K562 (cell line): ENCODE data around the gene SLC7A9. TPM values are rescaled to one million over a fixed set of nuclear protein-coding genes. Genes with fewer than 3 reads are reported as not detected.
A peak's percentile ranks its signal among the peaks of the same experiment; 100 is the strongest.

Source experiments
- CBFA2T3 ChIP-seq: fragments of 450-650 bp; IDR thresholded peaks from 2 replicates; pipeline ENCODE4 v1.6.1; 2017
- CCAR2 ChIP-seq: fragments of 200-400 bp; formaldehyde crosslinking; IDR thresholded peaks from 2 replicates; pipeline ENCODE4 v1.6.1; 2017; ENCODE audit warnings: mild to moderate bottlenecking, low read depth, low read length
- CHD2 ChIP-seq: IDR thresholded peaks from 2 replicates; pipeline ENCODE4 v1.6.1; 2011; ENCODE audit warnings: low read depth, low read length
- DPF2 ChIP-seq: fragments of 450-650 bp; IDR thresholded peaks from 2 replicates; pipeline ENCODE4 v1.6.1; 2016
- HDAC2 ChIP-seq: fragments of 450-650 bp; IDR thresholded peaks from 2 replicates; pipeline ENCODE4 v1.6.1; 2016; ENCODE audit warnings: mild to moderate bottlenecking
- HMBOX1 ChIP-seq: sonication (generic); IDR thresholded peaks from 2 replicates; pipeline ENCODE4 v1.6.1; 2016
- HMG20B ChIP-seq: fragments of 250-450 bp; sonication (Bioruptor Pico); IDR thresholded peaks from 2 replicates; pipeline ENCODE4 v1.5.0; 2021; ENCODE audit warnings: mild to moderate bottlenecking
- ILK ChIP-seq: fragments of 450-650 bp; IDR thresholded peaks from 2 replicates; pipeline ENCODE4 v1.6.1; 2016; ENCODE audit warnings: missing genetic modification characterization, low read depth, mild to moderate bottlenecking, missing compliant biosample characterization, moderate library complexity, borderline replicate concordance
- JUND ChIP-seq, 2 experiments: IDR thresholded peaks; 2 replicates in 1 of 2; 3 replicates in 1 of 2; pipeline ENCODE4 v1.6.1; 2011; ENCODE audit warnings: borderline replicate concordance in 2 of 2, low read depth in 2 of 2, low read length in 2 of 2, improper control_type of control experiment in 1 of 2, missing biosample characterization in 1 of 2, missing genetic modification characterization in 1 of 2, missing genetic modification reagents in 1 of 2
- MECOM ChIP-seq: fragments of 250-450 bp; sonication (Bioruptor Pico); IDR thresholded peaks from 2 replicates; pipeline ENCODE4 v1.8.0; 2022; ENCODE audit warnings: inconsistent platforms
- MEIS2 ChIP-seq: fragments of 450-650 bp; IDR thresholded peaks from 2 replicates; pipeline ENCODE4 v1.6.1; 2014; ENCODE audit warnings: mild to moderate bottlenecking; ENCODE audit not compliant: partially characterized antibody
- MTA1 ChIP-seq: fragments of 450-650 bp; IDR thresholded peaks from 2 replicates; pipeline ENCODE4 v1.6.1; 2017; ENCODE audit warnings: borderline replicate concordance
- MYC ChIP-seq, 2 experiments: fragments of 250-450 bp in 1 of 2; sonication (Bioruptor Pico) in 1 of 2; IDR thresholded peaks; 2 replicates each; pipeline versions ENCODE4 v1.5.1 to v1.6.1; 2012 to 2021; ENCODE audit warnings: low read depth in 2 of 2, borderline replicate concordance in 1 of 2, improper control_type of control experiment in 1 of 2, low read length in 1 of 2, mild to moderate bottlenecking in 1 of 2, moderate library complexity in 1 of 2
- NBN ChIP-seq: fragments of 450-650 bp; IDR thresholded peaks from 2 replicates; pipeline ENCODE4 v1.6.1; 2016; ENCODE audit warnings: low read depth, mild to moderate bottlenecking
- NR2C1 ChIP-seq, 2 experiments: fragments of 450-650 bp; IDR thresholded peaks; 2 replicates each; pipeline ENCODE4 v1.6.1; 2017; ENCODE audit warnings: mild to moderate bottlenecking in 2 of 2, antibody characterized with exemption in 1 of 2, inconsistent platforms in 1 of 2, missing compliant biosample characterization in 1 of 2, missing genetic modification characterization in 1 of 2
- PHF21A ChIP-seq: fragments of 450-650 bp; IDR thresholded peaks from 2 replicates; pipeline ENCODE4 v1.6.1; 2017; ENCODE audit warnings: low read depth, borderline replicate concordance
- SOX6 ChIP-seq: fragments of 450-650 bp; IDR thresholded peaks from 2 replicates; pipeline ENCODE4 v1.6.1; 2014; ENCODE audit warnings: mild to moderate bottlenecking
- THAP12 ChIP-seq: fragments of 250-450 bp; sonication (Bioruptor Pico); IDR thresholded peaks from 2 replicates; pipeline ENCODE4 v1.9.0; 2021; ENCODE audit warnings: mild to moderate bottlenecking, inconsistent platforms
- ZEB2 ChIP-seq: fragments of 450-650 bp; IDR thresholded peaks from 2 replicates; pipeline ENCODE4 v1.6.1; 2016
- ZKSCAN3 ChIP-seq: fragments of 250-450 bp; sonication (Bioruptor Pico); IDR thresholded peaks from 2 replicates; pipeline ENCODE4 v1.4.0; 2020
- ZKSCAN8 ChIP-seq: fragments of 200-800 bp; sonication (Bioruptor generic); IDR thresholded peaks from 2 replicates; pipeline ENCODE4 v1.6.1; 2016; ENCODE audit warnings: missing genetic modification characterization, missing compliant biosample characterization
- ZNF140 ChIP-seq: fragments of 250-450 bp; sonication (Bioruptor Pico); IDR thresholded peaks from 2 replicates; pipeline ENCODE4 v1.8.0; 2021; ENCODE audit warnings: moderate library complexity, mild to moderate bottlenecking, inconsistent platforms
- ZNF175 ChIP-seq: fragments of 200-800 bp; sonication (Bioruptor generic); IDR thresholded peaks from 2 replicates; pipeline ENCODE4 v1.6.1; 2016; ENCODE audit warnings: low read depth, mild to moderate bottlenecking, missing genetic modification characterization, missing compliant biosample characterization
- ZNF717 ChIP-seq: fragments of 250-450 bp; sonication (Bioruptor Pico); IDR thresholded peaks from 2 replicates; pipeline ENCODE4 v1.5.0; 2021
- polyA plus RNA-seq, 8 experiments: library from polyadenylated mRNA; depleted of rRNA in 4 of 8; stranded (reverse) in 5 of 8; unstranded in 3 of 8; fragments of >200 nt; fragmentation: Nextera tagmentation in 2 of 8; fragmentation: Illumina TruSeq in 1 of 8; extraction: Ambion mirVana in 2 of 8; extraction: Trizol in 1 of 8; gene quantifications; 2 replicates each; pipeline versions ENCODE4 v1.2.1 to v1.2.3, GENCODE V29; 2011 to 2014; ENCODE audit warnings: inconsistent platforms in 1 of 8, missing spikeins in 1 of 8
- total RNA-seq, 7 experiments: library from RNA; depleted of rRNA in 6 of 7; stranded (reverse); fragments of >200 nt in 6 of 7; fragmentation: Illumina TruSeq in 2 of 7; extraction: Trizol in 2 of 7; gene quantifications; 2 replicates each; pipeline versions ENCODE4 v1.2.1 to v1.2.3, GENCODE V29; 2011 to 2021; ENCODE audit warnings: low replicate concordance in 1 of 7
- TF ChIP-seq, protein P1 (sequence below): fragments of 450-650 bp; IDR thresholded peaks from 2 replicates; pipeline ENCODE4 v1.6.1; 2016; ENCODE audit warnings: low read depth, mild to moderate bottlenecking, moderate library complexity
- TF ChIP-seq, protein P2 (sequence below): fragments of 450-650 bp; formaldehyde crosslinking; conservative IDR thresholded peaks from 2 replicates; pipeline ENCODE4 v1.4.0; 2022; ENCODE audit warnings: mild to moderate bottlenecking, missing genetic modification characterization

Gene SLC7A9
- total and polyA plus RNA-seq, 9 of the 15 experiments (the other 6 are each of a cell fraction or from before 2014, with no cell fraction given), result not detected

GRCh38 chr19:32909257-32909656 lies 39.7 kb upstream of the SLC7A9 start (continued):
- TF ChIP-seq ZNF717 (CRISPR knock-in tag) (no peak), MECOM (CRISPR knock-in tag) (peak; percentile 59; the same call in 1 of the 2 replicates), CBFA2T3 (peak; percentile 40), SOX6 (peak; percentile 81; the same call in 1 of the 2 replicates), DPF2 (peak; percentile 66; the same call in 1 of the 2 replicates), ZKSCAN8 (CRISPR knock-in tag) (no peak), CCAR2 (no peak), NR2C1 (IDR thresholded peaks at IDR 0.05) (no peak; the same call in 1 of the 2 replicates), NR2C1 (tag; IDR thresholded peaks at IDR 0.05) (peak; percentile 55), PHF21A (no peak), ZKSCAN3 (no peak), NBN (peak; percentile 86; the same call in 1 of the 2 replicates), HDAC2 (peak; percentile 95), ZNF175 (CRISPR knock-in tag) (peak; percentile 77), HMG20B (CRISPR knock-in tag) (no peak), CHD2 (no peak), ILK (no peak), MYC (IDR thresholded peaks at IDR 0.05; ENCODE audit: low read depth, low read length) (0 out of 2 replicates have a peak, but pooled peaks have one; percentile 27), MYC (CRISPR knock-in tag; IDR thresholded peaks at IDR 0.05; ENCODE audit: borderline replicate concordance, low read depth) (no peak), THAP12 (CRISPR knock-in tag) (no peak), MEIS2 (peak; percentile 52), HMBOX1 (peak; percentile 58; the same call in 1 of the 2 replicates), JUND (IDR thresholded peaks at IDR 0.05; ENCODE audit: borderline replicate concordance, low read depth, low read length) (peak; percentile 73), JUND (tag; IDR thresholded peaks at IDR 0.05; ENCODE audit: borderline replicate concordance, low read depth, low read length) (peak; percentile 45; the same call in 1 of the 3 replicates), ZNF140 (CRISPR knock-in tag) (no peak), ZEB2 (peak; percentile 82), MTA1 (peak; percentile 38; the same call in 1 of the 2 replicates)
- TF ChIP-seq, protein P1, sequence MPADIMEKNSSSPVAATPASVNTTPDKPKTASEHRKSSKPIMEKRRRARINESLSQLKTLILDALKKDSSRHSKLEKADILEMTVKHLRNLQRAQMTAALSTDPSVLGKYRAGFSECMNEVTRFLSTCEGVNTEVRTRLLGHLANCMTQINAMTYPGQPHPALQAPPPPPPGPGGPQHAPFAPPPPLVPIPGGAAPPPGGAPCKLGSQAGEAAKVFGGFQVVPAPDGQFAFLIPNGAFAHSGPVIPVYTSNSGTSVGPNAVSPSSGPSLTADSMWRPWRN, result peak; percentile 86; the same call in 1 of the 2 replicates
- TF ChIP-seq, protein P2, sequence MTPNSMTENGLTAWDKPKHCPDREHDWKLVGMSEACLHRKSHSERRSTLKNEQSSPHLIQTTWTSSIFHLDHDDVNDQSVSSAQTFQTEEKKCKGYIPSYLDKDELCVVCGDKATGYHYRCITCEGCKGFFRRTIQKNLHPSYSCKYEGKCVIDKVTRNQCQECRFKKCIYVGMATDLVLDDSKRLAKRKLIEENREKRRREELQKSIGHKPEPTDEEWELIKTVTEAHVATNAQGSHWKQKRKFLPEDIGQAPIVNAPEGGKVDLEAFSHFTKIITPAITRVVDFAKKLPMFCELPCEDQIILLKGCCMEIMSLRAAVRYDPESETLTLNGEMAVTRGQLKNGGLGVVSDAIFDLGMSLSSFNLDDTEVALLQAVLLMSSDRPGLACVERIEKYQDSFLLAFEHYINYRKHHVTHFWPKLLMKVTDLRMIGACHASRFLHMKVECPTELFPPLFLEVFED (CRISPR knock-in tag), result no peak
